Effector memory CD8-positive, alpha-beta T cell (primary cell): ENCODE measurements around the gene PHEX.

Source experiments
- ATAC-seq: fragments of 150-1000 bp; cut with Tn5 transposase; replicated peaks from 2 replicates; pipeline ENCODE4 v1.10.0; 2021; ENCODE audit warnings: mild to moderate bottlenecking, moderate library complexity
- DNase-seq, 3 experiments: peaks; one replicate each; pipeline ENCODE4 v3.0.0; 2021
- H3K27ac Mint-ChIP-seq, 2 donors: one replicate each; pipeline ENCODE4 v1.8.0; 2022; ENCODE audit warnings: mild to moderate bottlenecking in 2 of 2, mixed read lengths in 2 of 2, moderate library complexity in 2 of 2
- H3K27me3 Mint-ChIP-seq, 2 donors: one replicate each; pipeline ENCODE4 v1.8.0; 2022; ENCODE audit warnings: mixed read lengths in 2 of 2
- H3K36me3 Mint-ChIP-seq: one replicate; pipeline ENCODE4 v1.8.0; 2022; ENCODE audit warnings: mild to moderate bottlenecking, moderate library complexity, mixed read lengths; ENCODE audit not compliant: insufficient read depth
- H3K4me1 Mint-ChIP-seq, 2 donors: one replicate each; pipeline ENCODE4 v1.8.0; 2022; ENCODE audit warnings: low read depth in 2 of 2, mixed read lengths in 2 of 2
- H3K4me3 Mint-ChIP-seq, 2 donors: one replicate each; pipeline ENCODE4 v1.8.0; 2022; ENCODE audit warnings: mild to moderate bottlenecking in 2 of 2, mixed read lengths in 2 of 2, moderate library complexity in 2 of 2
- H3K9me3 Mint-ChIP-seq, 2 donors: one replicate each; pipeline ENCODE4 v1.8.0; 2022; ENCODE audit warnings: mixed read lengths in 2 of 2

Gene PHEX

GRCh38 chrX:22202251-22202650, 170.1 kb downstream of the PHEX start:
- DNase-seq = no peak
- no peak for ATAC-seq
- H3K27ac Mint-ChIP-seq = no peak overlapping the region
- no peaks in the 10 kb centered on the region for H3K36me3 Mint-ChIP-seq
- H3K4me1 Mint-ChIP-seq = no peaks in the 10 kb centered on the region
- H3K4me3 Mint-ChIP-seq = no peak overlapping the region
- no peaks in the 10 kb centered on the region for H3K9me3 Mint-ChIP-seq
- H3K27me3 Mint-ChIP-seq = no peaks in the 10 kb centered on the region

- H3K36me3 Mint-ChIP-seq = no peaks in the 10 kb centered on the region
- no peaks in the 10 kb centered on the region for H3K4me1 Mint-ChIP-seq
- H3K27me3 Mint-ChIP-seq = no peaks in the 10 kb centered on the region
- H3K9me3 Mint-ChIP-seq = no peaks in the 10 kb centered on the region
- no peak overlapping the region for H3K27ac Mint-ChIP-seq
- ATAC-seq (no peak), DNase-seq (no peak)
- no peak overlapping the region for H3K4me3 Mint-ChIP-seq
Observed at GRCh38 chrX:22203186-22203585, 171.1 kb downstream of the PHEX start.

GRCh38 chrX:22206781-22207180, 174.7 kb downstream of the PHEX start:
- H3K36me3 Mint-ChIP-seq = no peaks in the 10 kb centered on the region
- DNase-seq (no peak), ATAC-seq (no peak)
- H3K9me3 Mint-ChIP-seq = no peaks in the 10 kb centered on the region
- H3K27ac Mint-ChIP-seq = no peak overlapping the region
- no peak overlapping the region for H3K4me3 Mint-ChIP-seq
- H3K4me1 Mint-ChIP-seq = no peaks in the 10 kb centered on the region
- no peaks in the 10 kb centered on the region for H3K27me3 Mint-ChIP-seq

GRCh38 chrX:22220941-22221340, 188.8 kb downstream of the PHEX start:
- DNase-seq (no peak), ATAC-seq (no peak)
- peaks cover 0 to 6% of the 10 kb centered on the region in 2 donors for H3K27me3 Mint-ChIP-seq
- no peak overlapping the region for H3K4me3 Mint-ChIP-seq
- H3K4me1 Mint-ChIP-seq = no peaks in the 10 kb centered on the region
- no peak overlapping the region for H3K27ac Mint-ChIP-seq
- no peaks in the 10 kb centered on the region for H3K9me3 Mint-ChIP-seq
- H3K36me3 Mint-ChIP-seq = no peaks in the 10 kb centered on the region

GRCh38 chrX:22234380-22234779, 202.3 kb downstream of the PHEX start:
- H3K4me1 Mint-ChIP-seq = no peaks in the 10 kb centered on the region
- DNase-seq (no peak), ATAC-seq (no peak)
- H3K9me3 Mint-ChIP-seq = no peaks in the 10 kb centered on the region
- no peaks in the 10 kb centered on the region for H3K36me3 Mint-ChIP-seq
- no peak overlapping the region for H3K4me3 Mint-ChIP-seq
- H3K27ac Mint-ChIP-seq = no peak overlapping the region
- H3K27me3 Mint-ChIP-seq = peaks cover 0 to 7% of the 10 kb centered on the region in 2 donors

- H3K27me3 Mint-ChIP-seq = peaks cover 0 to 7% of the 10 kb centered on the region in 2 donors
- ATAC-seq (no peak), DNase-seq (no peak)
- H3K4me1 Mint-ChIP-seq = no peaks in the 10 kb centered on the region
- no peaks in the 10 kb centered on the region for H3K36me3 Mint-ChIP-seq
- no peak overlapping the region for H3K27ac Mint-ChIP-seq
- H3K4me3 Mint-ChIP-seq = no peak overlapping the region
- no peaks in the 10 kb centered on the region for H3K9me3 Mint-ChIP-seq
Observed at GRCh38 chrX:22237479-22237878, 205.4 kb downstream of the PHEX start.

- no peak for ATAC-seq
- no peaks in the 10 kb centered on the region for H3K9me3 Mint-ChIP-seq
- no peaks in the 10 kb centered on the region for H3K4me1 Mint-ChIP-seq
- DNase-seq = no peak
- H3K36me3 Mint-ChIP-seq = peaks cover 2% of the 10 kb centered on the region
- H3K27me3 Mint-ChIP-seq = no peaks in the 10 kb centered on the region
- no peak overlapping the region for H3K27ac Mint-ChIP-seq
- H3K4me3 Mint-ChIP-seq = no peak overlapping the region
Observed at GRCh38 chrX:22246620-22247019, 214.5 kb downstream of the PHEX start.

- H3K4me3 Mint-ChIP-seq = no peak overlapping the region
- no peak overlapping the region for H3K27ac Mint-ChIP-seq
Observed at GRCh38 chrX:22247169-22247568, 215.0 kb downstream of the PHEX start.

GRCh38 chrX:22248401-22248800, 216.3 kb downstream of the PHEX start:
- Mint-ChIP-seq H3K27ac (no peak overlapping the region), H3K4me3 (no peak overlapping the region), H3K36me3 (peaks cover 2% of the 10 kb centered on the region), H3K27me3 (no peaks in the 10 kb centered on the region), H3K4me1 (no peaks in the 10 kb centered on the region), H3K9me3 (no peaks in the 10 kb centered on the region)
- no peak for DNase-seq
- no peak for ATAC-seq

More at GRCh38 chrX:22247169-22247568, 215.0 kb downstream of the PHEX start:
- no peak for DNase-seq
- peaks cover 2% of the 10 kb centered on the region for H3K36me3 Mint-ChIP-seq
- no peaks in the 10 kb centered on the region for H3K9me3 Mint-ChIP-seq
- no peak for ATAC-seq
- no peaks in the 10 kb centered on the region for H3K27me3 Mint-ChIP-seq
- H3K4me1 Mint-ChIP-seq = no peaks in the 10 kb centered on the region

GRCh38 chrX:22249371-22249770, 217.2 kb downstream of the PHEX start:
- Mint-ChIP-seq H3K27ac (no peak overlapping the region), H3K27me3 (no peaks in the 10 kb centered on the region), H3K9me3 (no peaks in the 10 kb centered on the region), H3K4me3 (no peak overlapping the region), H3K4me1 (no peaks in the 10 kb centered on the region), H3K36me3 (peaks cover 2% of the 10 kb centered on the region)
- ATAC-seq (no peak), DNase-seq (no peak)

- Mint-ChIP-seq H3K9me3 (no peaks in the 10 kb centered on the region), H3K27me3 (no peaks in the 10 kb centered on the region), H3K27ac (no peak overlapping the region), H3K36me3 (peaks cover 2% of the 10 kb centered on the region), H3K4me3 (no peak overlapping the region), H3K4me1 (no peaks in the 10 kb centered on the region)
- ATAC-seq (no peak), DNase-seq (no peak)
Observed at GRCh38 chrX:22268706-22269105, 236.6 kb downstream of the PHEX start.

GRCh38 chrX:22272613-22273012, 240.5 kb downstream of the PHEX start, which contains the start of gene CBLL2:
Gene CBLL2, plus strand, starts transcription at chrX:22272913. Its CDS starts 79 bp downstream, at chrX:22272992.
- Mint-ChIP-seq H3K4me1 (no peaks in the 10 kb centered on the region), H3K27me3 (no peaks in the 10 kb centered on the region), H3K9me3 (no peaks in the 10 kb centered on the region), H3K36me3 (no peaks in the 10 kb centered on the region), H3K27ac (no peak within 1 kb of the TSS), H3K4me3 (no peak within 1 kb of the TSS)
- ATAC-seq = no peak
- no peak for DNase-seq

GRCh38 chrX:22273714-22274317, 241.7 kb downstream of the PHEX start:
- ATAC-seq (no peak), DNase-seq (no peak)
- H3K27ac Mint-ChIP-seq = no peak overlapping the region
- no peaks in the 10 kb centered on the region for H3K36me3 Mint-ChIP-seq
- H3K4me3 Mint-ChIP-seq = no peak overlapping the region
- no peaks in the 10 kb centered on the region for H3K4me1 Mint-ChIP-seq
- H3K9me3 Mint-ChIP-seq = no peaks in the 10 kb centered on the region
- no peaks in the 10 kb centered on the region for H3K27me3 Mint-ChIP-seq

GRCh38 chrX:22276781-22277180, 244.7 kb downstream of the PHEX start:
- DNase-seq = no peak
- H3K36me3 Mint-ChIP-seq = no peaks in the 10 kb centered on the region
- no peaks in the 10 kb centered on the region for H3K4me1 Mint-ChIP-seq
- no peak overlapping the region for H3K4me3 Mint-ChIP-seq
- no peaks in the 10 kb centered on the region for H3K27me3 Mint-ChIP-seq
- ATAC-seq = no peak
- no peak overlapping the region for H3K27ac Mint-ChIP-seq
- H3K9me3 Mint-ChIP-seq = no peaks in the 10 kb centered on the region

- H3K4me3 Mint-ChIP-seq = no peak overlapping the region
- DNase-seq (no peak), ATAC-seq (no peak)
- H3K27me3 Mint-ChIP-seq = no peaks in the 10 kb centered on the region
- no peak overlapping the region for H3K27ac Mint-ChIP-seq
- H3K4me1 Mint-ChIP-seq = no peaks in the 10 kb centered on the region
- no peaks in the 10 kb centered on the region for H3K36me3 Mint-ChIP-seq
- H3K9me3 Mint-ChIP-seq = no peaks in the 10 kb centered on the region
Observed at GRCh38 chrX:22278375-22278774, 246.2 kb downstream of the PHEX start.
